Mucosa of stomach (tissue), 1 donor: ENCODE results near the gene USP25.

ENCODE experiments used
- H3K27me3 ChIP-seq: one replicate; pipeline ENCODE4 v1.7.0; 2013; ENCODE audit warnings: mild to moderate bottlenecking, low read length; ENCODE audit not compliant: control insufficient read depth, insufficient read depth
- H3K36me3 ChIP-seq: one replicate; pipeline ENCODE4 v1.7.0; 2013; ENCODE audit warnings: low read length; ENCODE audit not compliant: control insufficient read depth, insufficient read depth
- H3K4me1 ChIP-seq: one replicate; pipeline ENCODE4 v1.7.0; 2013; ENCODE audit warnings: mild to moderate bottlenecking, low read length; ENCODE audit not compliant: control insufficient read depth, insufficient read depth
- H3K4me3 ChIP-seq: one replicate; pipeline ENCODE4 v1.7.0; 2013; ENCODE audit warnings: low read length
- H3K9ac ChIP-seq: one replicate; pipeline ENCODE4 v1.7.0; 2013; ENCODE audit warnings: mild to moderate bottlenecking, low read length, moderate library complexity
- H3K9me3 ChIP-seq: one replicate; pipeline ENCODE4 v1.7.0; 2013; ENCODE audit warnings: mild to moderate bottlenecking, low read length, moderate library complexity; ENCODE audit not compliant: control insufficient read depth
- donor health status: Pancreatic carcinoma.

USP25 gene

GRCh38 chr21:15853126-15853525 lies 123.3 kb downstream of the USP25 start:
- no peak overlapping the region for H3K9ac ChIP-seq
- H3K9me3 ChIP-seq, result no peaks in the 10 kb centered on the region
- H3K36me3 ChIP-seq, result no peaks in the 10 kb centered on the region
- H3K27me3 ChIP-seq, result no peaks in the 10 kb centered on the region
- no peak overlapping the region for H3K4me3 ChIP-seq
- H3K4me1 ChIP-seq, result no peaks in the 10 kb centered on the region

DNA sequence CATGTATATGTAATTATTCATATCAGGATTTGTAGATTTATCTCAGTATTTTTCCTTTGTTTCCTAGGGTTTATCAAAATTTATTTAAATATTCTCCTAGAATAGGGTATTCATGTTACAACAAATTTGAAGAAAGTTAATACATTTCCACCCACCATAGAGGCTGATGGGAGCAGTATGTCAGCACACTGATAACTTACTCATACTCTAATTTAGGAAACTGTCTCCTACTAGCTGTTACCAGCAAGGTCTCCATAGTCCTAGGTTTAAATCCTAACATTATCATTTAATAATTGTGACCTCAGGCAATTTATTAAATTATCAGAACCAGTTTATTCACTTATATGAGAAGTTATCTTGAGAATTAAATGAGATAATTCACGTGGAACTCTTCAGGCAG lies 127.0 kb downstream of the USP25 start:
- Histone ChIP-seq H3K4me3 (no peak overlapping the region), H3K36me3 (no peaks in the 10 kb centered on the region), H3K9ac (no peak overlapping the region), H3K4me1 (no peaks in the 10 kb centered on the region), H3K9me3 (no peaks in the 10 kb centered on the region), H3K27me3 (no peaks in the 10 kb centered on the region)

- no peaks in the 10 kb centered on the region for H3K9me3 ChIP-seq
- H3K4me1 ChIP-seq, result no peaks in the 10 kb centered on the region
- H3K9ac ChIP-seq, result no peak overlapping the region
- H3K36me3 ChIP-seq, result no peaks in the 10 kb centered on the region
- H3K4me3 ChIP-seq, result no peak overlapping the region
- H3K27me3 ChIP-seq, result no peaks in the 10 kb centered on the region
These were observed 128.0 kb downstream of the USP25 start for GRCh38 chr21:15857740-15858139.

GRCh38 chr21:15860541-15860940 lies 130.8 kb downstream of the USP25 start:
- Histone ChIP-seq H3K9ac (no peak overlapping the region), H3K4me3 (no peak overlapping the region), H3K27me3 (no peaks in the 10 kb centered on the region), H3K9me3 (no peaks in the 10 kb centered on the region), H3K4me1 (no peaks in the 10 kb centered on the region), H3K36me3 (no peaks in the 10 kb centered on the region)

- Histone ChIP-seq H3K9ac (no peak overlapping the region), H3K9me3 (no peaks in the 10 kb centered on the region), H3K4me3 (no peak overlapping the region), H3K4me1 (no peaks in the 10 kb centered on the region), H3K36me3 (no peaks in the 10 kb centered on the region), H3K27me3 (no peaks in the 10 kb centered on the region)
These were observed 139.2 kb downstream of the USP25 start for GRCh38 chr21:15868940-15869339.

- H3K9me3 ChIP-seq, result no peaks in the 10 kb centered on the region
- no peaks in the 10 kb centered on the region for H3K36me3 ChIP-seq
- no peaks in the 10 kb centered on the region for H3K4me1 ChIP-seq
These were observed 141.0 kb downstream of the USP25 start for GRCh38 chr21:15870819-15871218.

GRCh38 chr21:15872236-15872635 lies 142.5 kb downstream of the USP25 start:
- Histone ChIP-seq H3K4me1 (no peaks in the 10 kb centered on the region), H3K4me3 (no peak overlapping the region), H3K9me3 (no peaks in the 10 kb centered on the region), H3K36me3 (no peaks in the 10 kb centered on the region), H3K27me3 (no peaks in the 10 kb centered on the region), H3K9ac (no peak overlapping the region)

More at GRCh38 chr21:15870819-15871218, 141.0 kb downstream of the USP25 start:
- H3K27me3 ChIP-seq, result no peaks in the 10 kb centered on the region
- H3K9ac ChIP-seq, result no peak overlapping the region
- H3K4me3 ChIP-seq, result no peak overlapping the region

GRCh38 chr21:15874615-15875014 lies 144.8 kb downstream of the USP25 start:
- H3K9ac ChIP-seq, result no peak overlapping the region
- H3K36me3 ChIP-seq, result no peaks in the 10 kb centered on the region
- H3K27me3 ChIP-seq, result no peaks in the 10 kb centered on the region
- H3K4me3 ChIP-seq, result no peak overlapping the region
- no peaks in the 10 kb centered on the region for H3K9me3 ChIP-seq
- no peaks in the 10 kb centered on the region for H3K4me1 ChIP-seq

GRCh38 chr21:15875286-15875685 lies 145.5 kb downstream of the USP25 start:
- no peaks in the 10 kb centered on the region for H3K36me3 ChIP-seq
- no peak overlapping the region for H3K4me3 ChIP-seq
- H3K27me3 ChIP-seq, result no peaks in the 10 kb centered on the region
- H3K9me3 ChIP-seq, result no peaks in the 10 kb centered on the region
- no peak overlapping the region for H3K9ac ChIP-seq
- no peaks in the 10 kb centered on the region for H3K4me1 ChIP-seq

- Histone ChIP-seq H3K36me3 (no peaks in the 10 kb centered on the region), H3K4me3 (no peak overlapping the region), H3K27me3 (no peaks in the 10 kb centered on the region), H3K9ac (no peak overlapping the region), H3K4me1 (no peaks in the 10 kb centered on the region), H3K9me3 (no peaks in the 10 kb centered on the region)
These were observed 164.1 kb downstream of the USP25 start for GRCh38 chr21:15893902-15894301.

- no peaks in the 10 kb centered on the region for H3K4me1 ChIP-seq
- no peaks in the 10 kb centered on the region for H3K9me3 ChIP-seq
- no peaks in the 10 kb centered on the region for H3K36me3 ChIP-seq
- no peaks in the 10 kb centered on the region for H3K27me3 ChIP-seq
- H3K4me3 ChIP-seq, result no peak overlapping the region
- no peak overlapping the region for H3K9ac ChIP-seq
These were observed 164.8 kb downstream of the USP25 start for GRCh38 chr21:15894596-15894995.

- Histone ChIP-seq H3K36me3 (no peaks in the 10 kb centered on the region), H3K9me3 (no peaks in the 10 kb centered on the region), H3K4me1 (no peaks in the 10 kb centered on the region), H3K27me3 (no peaks in the 10 kb centered on the region), H3K9ac (no peak overlapping the region), H3K4me3 (no peak overlapping the region)
These were observed 165.6 kb downstream of the USP25 start for GRCh38 chr21:15895142-15896106.
